Hepatocyte (in vitro differentiated cells): ENCODE results near the gene GPR15.

Experiments
- EZH2 ChIP-seq: fragments of 200-600 bp; sonication (generic); IDR thresholded peaks from 2 replicates; pipeline ENCODE4 v1.6.1; 2016; ENCODE audit warnings: antibody characterized with exemption, mild to moderate bottlenecking, borderline replicate concordance
- TF ChIP-seq, protein P1 (sequence below): fragments of 200-600 bp; sonication (generic); IDR thresholded peaks from 2 replicates; pipeline ENCODE4 v1.5.1; 2016; ENCODE audit warnings: antibody characterized with exemption, mild to moderate bottlenecking; ENCODE audit not compliant: poor library complexity

DNA sequence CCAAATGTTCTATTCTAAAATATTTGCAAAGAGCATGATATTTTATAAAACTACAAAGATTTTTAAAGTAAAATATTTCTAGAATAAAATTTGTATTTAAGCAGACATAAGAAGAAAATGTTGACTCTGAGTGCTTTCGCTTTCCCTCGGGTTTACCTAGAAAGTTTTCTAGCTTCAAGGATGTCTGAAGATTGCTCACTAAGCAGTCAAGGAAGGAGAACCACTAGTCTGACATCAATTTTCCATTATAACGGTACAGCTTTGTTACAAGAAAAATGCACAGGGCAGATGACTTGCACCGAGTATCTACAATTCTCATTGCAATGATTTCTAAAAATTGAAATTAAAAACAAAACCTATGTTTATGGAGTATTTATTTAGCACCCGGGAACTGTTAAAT is 14.2 kb downstream of the GPR15 start:
- TF ChIP-seq, protein P1, sequence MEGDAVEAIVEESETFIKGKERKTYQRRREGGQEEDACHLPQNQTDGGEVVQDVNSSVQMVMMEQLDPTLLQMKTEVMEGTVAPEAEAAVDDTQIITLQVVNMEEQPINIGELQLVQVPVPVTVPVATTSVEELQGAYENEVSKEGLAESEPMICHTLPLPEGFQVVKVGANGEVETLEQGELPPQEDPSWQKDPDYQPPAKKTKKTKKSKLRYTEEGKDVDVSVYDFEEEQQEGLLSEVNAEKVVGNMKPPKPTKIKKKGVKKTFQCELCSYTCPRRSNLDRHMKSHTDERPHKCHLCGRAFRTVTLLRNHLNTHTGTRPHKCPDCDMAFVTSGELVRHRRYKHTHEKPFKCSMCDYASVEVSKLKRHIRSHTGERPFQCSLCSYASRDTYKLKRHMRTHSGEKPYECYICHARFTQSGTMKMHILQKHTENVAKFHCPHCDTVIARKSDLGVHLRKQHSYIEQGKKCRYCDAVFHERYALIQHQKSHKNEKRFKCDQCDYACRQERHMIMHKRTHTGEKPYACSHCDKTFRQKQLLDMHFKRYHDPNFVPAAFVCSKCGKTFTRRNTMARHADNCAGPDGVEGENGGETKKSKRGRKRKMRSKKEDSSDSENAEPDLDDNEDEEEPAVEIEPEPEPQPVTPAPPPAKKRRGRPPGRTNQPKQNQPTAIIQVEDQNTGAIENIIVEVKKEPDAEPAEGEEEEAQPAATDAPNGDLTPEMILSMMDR: no peak
- no peak for TF ChIP-seq EZH2
